Neutrophil (primary cell): ENCODE data around the gene NRARP.

ENCODE experiments used
- H3K27ac ChIP-seq: fragments of 200-600 bp; sonication (generic); 2 replicates; pipeline ENCODE4 v1.5.1; 2016; ENCODE audit warnings: mild to moderate bottlenecking, moderate library complexity
- H3K27me3 ChIP-seq: fragments of 200-600 bp; sonication (generic); 2 replicates; pipeline ENCODE4 v1.6.0; 2016; ENCODE audit warnings: mild to moderate bottlenecking
- H3K36me3 ChIP-seq: fragments of 200-600 bp; sonication (generic); 2 replicates; pipeline ENCODE4 v1.5.1; 2017
- H3K4me1 ChIP-seq, 2 experiments: fragments of 200-600 bp in 1 of 2; sonication (generic) in 1 of 2; 1 replicate in 1 of 2; 2 replicates in 1 of 2; pipeline versions ENCODE4 v1.5.1 to v1.6.1; 2013 to 2016; ENCODE audit warnings: low read depth in 1 of 2, low read length in 1 of 2, mild to moderate bottlenecking in 1 of 2, moderate library complexity in 1 of 2; ENCODE audit not compliant: control insufficient read depth in 1 of 2, insufficient read depth in 1 of 2
- H3K4me3 ChIP-seq, 2 experiments: fragments of 200-600 bp in 1 of 2; sonication (generic) in 1 of 2; 1 replicate in 1 of 2; 2 replicates in 1 of 2; pipeline ENCODE4 v1.5.1; 2013 to 2016; ENCODE audit warnings: low read depth in 1 of 2, low read length in 1 of 2, mild to moderate bottlenecking in 1 of 2, moderate library complexity in 1 of 2
- H3K9me3 ChIP-seq: fragments of 200-600 bp; sonication (generic); 2 replicates; pipeline ENCODE4 v1.5.1; 2016
- CTCF ChIP-seq: fragments of 200-600 bp; sonication (generic); IDR thresholded peaks from 2 replicates; pipeline ENCODE4 v1.5.1; 2016; ENCODE audit warnings: antibody characterized with exemption

Gene NRARP

GRCh38 chr9:137305060-137305797 is 3.2 kb upstream of the NRARP start:
- TF ChIP-seq CTCF: no peak
- H3K4me3 ChIP-seq: no peak overlapping the region
- H3K4me1 ChIP-seq: peaks cover 11 to 19% of the 10 kb centered on the region in 2 experiments
- peaks cover 94% of the 10 kb centered on the region for H3K27me3 ChIP-seq
- H3K36me3 ChIP-seq: no peaks in the 10 kb centered on the region
- no peaks in the 10 kb centered on the region for H3K9me3 ChIP-seq
- H3K27ac ChIP-seq: no peak overlapping the region

GRCh38 chr9:137304383-137305059 is 2.5 kb upstream of the NRARP start:
- no peaks in the 10 kb centered on the region for H3K36me3 ChIP-seq
- H3K27me3 ChIP-seq: peaks cover 97% of the 10 kb centered on the region
- peaks cover 11 to 24% of the 10 kb centered on the region in 2 experiments for H3K4me1 ChIP-seq
- TF ChIP-seq CTCF: no peak
- no peak overlapping the region for H3K4me3 ChIP-seq
- no peak overlapping the region for H3K27ac ChIP-seq
- H3K9me3 ChIP-seq: no peaks in the 10 kb centered on the region

- TF ChIP-seq CTCF: no peak
- H3K27me3 ChIP-seq: peaks cover 98% of the 10 kb centered on the region
- H3K4me3 ChIP-seq: no peak overlapping the region
- H3K27ac ChIP-seq: no peak overlapping the region
- no peaks in the 10 kb centered on the region for H3K9me3 ChIP-seq
- H3K4me1 ChIP-seq: peaks cover 11 to 24% of the 10 kb centered on the region in 2 experiments
- no peaks in the 10 kb centered on the region for H3K36me3 ChIP-seq
These were observed 1.9 kb upstream of the NRARP start for GRCh38 chr9:137303893-137304382.

- TF ChIP-seq CTCF: no peak
- Histone ChIP-seq H3K36me3 (no peaks in the 10 kb centered on the region), H3K9me3 (no peaks in the 10 kb centered on the region), H3K4me1 (peaks cover 11 to 24% of the 10 kb centered on the region in 2 experiments), H3K4me3 (no peak overlapping the region), H3K27ac (no peak overlapping the region), H3K27me3 (peaks cover 98% of the 10 kb centered on the region)
These were observed 1.3 kb upstream of the NRARP start for GRCh38 chr9:137303151-137303892.

- Histone ChIP-seq H3K9me3 (no peaks in the 10 kb centered on the region), H3K36me3 (no peaks in the 10 kb centered on the region), H3K27ac (no peak overlapping the region), H3K4me1 (peaks cover 11 to 24% of the 10 kb centered on the region in 2 experiments), H3K4me3 (peak overlapping the region; percentile 23 to 36), H3K27me3 (peaks cover 98% of the 10 kb centered on the region)
- peak; percentile 11 for TF ChIP-seq CTCF
These were observed 529 bp upstream of the NRARP start for GRCh38 chr9:137302449-137303150.
